Embryonic facial prominence (tissue), 1 donor: ENCODE results near the gene TRAF3IP1.

ENCODE experiments used
- DNase-seq: peaks from one replicate; pipeline ENCODE4 v3.0.0-alpha.2; 2016; ENCODE audit errors: extremely low spot score

Gene TRAF3IP1

GRCh38 chr2:238287737-238288649 is 32.3 kb upstream of the TRAF3IP1 start, which contains the start of gene PER2:
Gene PER2, minus strand, starts transcription at chr2:238288610. Its CDS starts 10,674 bp downstream, at chr2:238277936.
- peak; percentile 79 for DNase-seq

DNA sequence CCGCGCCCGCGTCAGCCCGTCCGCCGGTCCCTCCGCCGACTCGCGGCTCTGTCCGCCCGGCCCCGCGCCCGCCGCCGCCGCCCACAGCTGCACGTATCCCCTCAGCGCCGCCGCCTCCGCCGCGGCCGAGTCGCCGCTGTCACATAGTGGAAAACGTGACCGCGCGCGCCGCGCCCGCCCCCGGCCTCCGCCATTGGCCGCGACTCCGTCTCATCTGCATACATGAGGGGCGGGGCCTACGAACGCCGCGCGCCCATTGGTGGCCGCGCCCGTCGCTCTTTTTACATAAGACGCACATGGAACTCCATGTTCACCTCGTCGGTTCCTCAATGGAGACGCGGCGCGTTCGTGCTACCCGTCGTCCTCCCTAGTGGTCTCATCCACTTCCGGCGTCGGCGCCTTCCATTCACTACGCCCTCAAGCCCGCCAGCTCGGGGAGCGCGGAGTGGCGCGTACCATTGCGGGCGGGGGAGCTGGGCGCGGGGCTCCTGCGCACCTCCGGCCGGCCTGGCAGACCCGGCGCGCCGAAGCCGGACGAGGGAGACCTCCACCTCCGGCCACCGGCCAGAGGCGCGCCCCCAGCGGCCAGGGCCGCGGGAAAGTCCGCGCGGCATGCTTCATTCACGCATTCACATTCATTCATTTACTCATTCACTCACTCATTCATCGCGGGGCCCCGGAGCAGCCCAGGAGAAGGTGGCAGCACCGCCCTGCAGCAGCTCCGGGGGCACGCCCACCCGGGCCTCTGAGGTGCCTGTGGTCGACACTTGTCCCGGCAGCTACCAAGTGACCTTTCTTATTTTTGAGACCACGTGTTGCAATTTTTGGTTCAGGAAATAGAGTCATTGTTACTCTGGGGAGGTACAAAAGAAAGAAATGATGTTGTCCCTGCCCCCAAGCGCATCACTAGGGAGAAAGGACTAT is 31.4 kb upstream of the TRAF3IP1 start:
- peak; percentile 97 for DNase-seq

DNA sequence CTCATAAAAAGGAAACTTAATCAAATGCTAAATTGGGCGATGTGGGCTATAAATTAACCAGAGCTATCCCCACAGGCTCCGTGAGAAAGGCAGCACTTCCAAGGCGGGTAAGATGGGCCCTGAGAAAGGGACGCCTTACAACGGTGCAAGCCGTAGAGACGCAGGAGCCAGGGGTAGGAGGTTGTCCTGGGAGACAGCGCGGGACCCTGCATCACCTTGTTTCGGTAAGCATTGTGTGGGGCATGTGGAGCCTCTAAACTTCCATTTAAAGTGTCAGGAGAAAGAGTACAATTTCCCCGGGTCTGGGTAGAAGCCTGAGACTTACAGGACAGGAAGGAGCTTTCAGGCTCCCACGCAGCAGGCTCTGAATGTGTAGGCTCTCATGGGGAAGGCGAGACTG is 30.7 kb upstream of the TRAF3IP1 start:
- DNase-seq: no peak

DNA sequence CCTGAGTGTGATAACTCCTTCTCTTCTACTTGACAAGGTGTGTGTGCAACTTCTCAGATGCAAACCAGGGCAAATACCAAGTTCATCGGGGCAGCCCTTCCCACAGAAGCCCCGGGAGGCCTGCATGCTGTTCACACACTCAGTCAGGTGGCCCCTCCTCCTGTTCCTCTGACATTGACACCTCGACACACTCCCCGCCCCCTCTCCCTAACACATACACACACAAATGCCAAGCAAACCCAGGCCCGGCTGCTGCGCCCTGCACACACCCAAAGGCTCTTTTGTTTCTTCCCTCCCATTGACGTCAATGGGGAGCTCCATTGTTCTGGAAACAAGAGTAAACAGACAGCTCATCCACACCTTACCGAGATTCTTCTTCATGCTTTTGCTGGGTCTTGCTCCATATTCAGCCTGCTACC is 30.2 kb upstream of the TRAF3IP1 start:
- DNase-seq: peak; percentile 54

DNA sequence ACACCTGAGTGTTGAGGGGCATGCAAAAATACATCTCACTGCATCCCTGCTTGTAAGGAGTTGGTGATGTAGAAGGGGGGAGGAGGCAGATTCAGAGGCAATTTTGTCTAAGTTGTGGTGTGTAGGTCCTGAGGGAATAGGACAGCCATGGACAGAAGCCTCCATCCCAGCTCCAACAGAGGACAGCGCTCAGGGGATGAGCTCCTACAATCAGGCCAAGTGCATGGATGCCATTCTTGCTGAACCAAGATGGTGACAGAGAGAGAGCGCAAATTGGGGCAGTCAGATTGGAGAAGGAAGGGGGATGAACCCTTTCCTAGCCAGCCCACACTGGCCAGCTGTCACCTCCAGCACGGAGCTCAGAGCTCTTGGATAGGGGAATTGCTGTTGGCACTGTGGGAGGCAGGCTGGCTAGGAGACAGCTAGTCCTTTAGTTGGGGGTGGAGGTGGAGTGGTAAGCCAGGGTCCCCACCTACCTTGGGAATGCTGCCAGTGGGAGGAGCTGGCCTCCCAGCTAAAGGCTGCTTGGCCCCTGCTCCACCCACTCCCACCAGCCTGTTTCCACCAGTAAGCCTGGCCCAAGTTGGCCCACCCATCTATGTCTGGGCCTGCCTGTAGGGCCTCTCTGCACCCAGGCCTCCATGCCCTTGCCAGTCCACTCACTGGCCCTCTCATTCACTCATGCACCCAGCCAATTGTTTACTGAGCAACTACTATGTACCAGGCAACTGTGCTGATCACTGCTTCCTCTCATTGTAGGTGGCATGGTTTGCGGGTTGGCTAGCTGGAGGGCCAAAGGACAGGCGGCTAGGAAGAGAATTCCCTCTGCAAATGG is 29.4 kb upstream of the TRAF3IP1 start:
- DNase-seq: no peak

- no peak for DNase-seq
These were observed 28.6 kb upstream of the TRAF3IP1 start for GRCh38 chr2:238291550-238292281.

DNA sequence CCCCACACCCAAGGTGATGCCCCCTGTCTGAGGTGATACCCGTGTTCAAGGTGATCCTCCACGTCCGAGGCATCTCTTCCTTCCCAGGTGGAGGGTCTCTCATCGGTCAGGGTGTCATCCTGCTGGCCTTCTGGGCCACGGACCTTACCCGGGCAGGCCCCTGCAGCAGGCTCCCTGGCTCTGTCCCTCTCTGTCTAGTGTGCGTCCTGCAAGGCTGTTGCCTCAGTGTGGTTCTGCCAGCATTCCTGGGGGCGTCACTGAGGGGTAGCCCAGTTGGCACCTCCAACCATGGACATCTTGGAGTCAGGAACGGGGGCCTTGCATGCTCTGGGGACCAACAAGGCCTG is 26.3 kb upstream of the TRAF3IP1 start:
- no peak for DNase-seq

DNA sequence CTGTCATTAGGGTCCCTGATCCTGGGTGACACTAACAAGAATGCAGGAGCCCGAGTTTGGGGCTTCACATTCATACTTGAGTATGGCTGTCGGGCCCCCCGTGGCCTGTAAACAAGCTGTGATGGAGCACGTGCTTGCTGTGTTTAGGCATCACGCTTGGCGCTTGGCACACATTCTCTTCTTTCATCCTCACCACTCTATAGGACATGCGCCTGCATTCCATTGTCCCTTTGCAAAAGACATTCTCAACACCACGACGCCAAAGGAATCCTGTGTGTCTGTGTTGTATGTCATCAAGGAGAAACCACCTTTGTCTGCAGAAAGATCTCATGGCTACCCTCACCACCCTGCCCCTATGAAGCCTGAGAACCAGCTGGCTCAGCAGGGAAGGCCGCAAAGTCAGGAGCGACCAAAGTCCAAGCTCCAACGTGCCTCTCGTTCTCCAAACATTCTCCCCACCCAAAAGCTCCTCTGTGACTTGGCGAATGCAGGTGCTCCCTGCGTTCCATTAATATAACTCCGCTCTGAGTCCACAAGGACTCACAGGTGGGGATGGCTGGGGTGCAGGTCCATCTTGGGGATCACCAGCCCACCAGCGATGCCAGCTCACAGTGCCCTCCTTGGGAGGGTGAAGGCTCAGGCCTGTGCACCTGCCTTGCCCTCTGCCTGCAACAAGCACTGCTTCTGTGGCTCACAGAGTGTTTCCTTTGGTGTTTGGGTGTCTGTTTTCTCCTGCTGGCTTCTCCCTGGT is 25.8 kb upstream of the TRAF3IP1 start:
- DNase-seq: no peak

DNA sequence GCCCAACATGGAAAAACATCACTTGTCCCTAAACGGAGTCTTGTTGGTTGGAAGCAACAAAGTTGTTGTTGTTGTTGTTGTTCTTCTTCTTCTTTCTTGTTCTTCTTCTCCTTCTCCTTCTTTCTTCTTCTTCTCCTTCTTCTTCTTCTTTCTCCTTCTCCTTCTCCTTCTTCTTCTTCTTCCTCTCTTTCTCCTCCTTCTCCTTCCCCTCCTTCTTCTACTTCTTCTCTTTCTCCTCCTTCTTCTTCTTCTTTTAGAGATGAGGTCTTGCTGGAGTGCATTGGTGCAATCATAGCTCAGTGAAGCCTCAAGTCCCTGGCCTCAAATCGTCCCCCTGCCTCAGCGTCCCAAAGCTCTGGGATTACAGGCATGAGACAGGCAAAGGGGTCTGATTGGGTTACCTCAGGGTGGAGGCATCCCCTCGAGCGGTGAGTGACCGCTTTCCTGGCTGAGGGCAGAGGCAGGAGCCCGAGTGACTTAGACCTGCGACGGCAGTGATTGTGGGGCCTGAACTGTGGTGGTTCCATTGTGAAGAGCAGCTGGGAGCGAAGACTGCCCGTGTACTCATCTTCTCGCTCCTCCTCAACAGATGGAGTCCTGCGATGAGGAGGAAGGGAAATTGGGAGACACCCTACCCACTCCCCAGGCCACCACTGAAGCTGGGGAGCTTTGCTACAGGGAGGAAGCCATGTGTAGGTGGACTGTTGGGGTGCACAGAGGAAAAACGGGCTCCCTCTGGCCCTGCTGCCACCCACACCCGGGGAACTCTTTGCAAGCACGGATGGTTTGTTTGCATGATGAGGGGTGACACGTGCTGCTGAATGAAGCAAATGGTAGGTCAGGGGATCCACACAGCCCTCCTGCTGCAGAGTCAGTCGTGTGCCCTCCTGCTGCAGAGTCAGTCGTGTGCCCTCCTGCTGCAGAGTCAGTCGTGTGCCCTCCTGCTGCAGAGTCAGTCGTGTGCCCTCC is 24.9 kb upstream of the TRAF3IP1 start:
- DNase-seq: no peak

DNA sequence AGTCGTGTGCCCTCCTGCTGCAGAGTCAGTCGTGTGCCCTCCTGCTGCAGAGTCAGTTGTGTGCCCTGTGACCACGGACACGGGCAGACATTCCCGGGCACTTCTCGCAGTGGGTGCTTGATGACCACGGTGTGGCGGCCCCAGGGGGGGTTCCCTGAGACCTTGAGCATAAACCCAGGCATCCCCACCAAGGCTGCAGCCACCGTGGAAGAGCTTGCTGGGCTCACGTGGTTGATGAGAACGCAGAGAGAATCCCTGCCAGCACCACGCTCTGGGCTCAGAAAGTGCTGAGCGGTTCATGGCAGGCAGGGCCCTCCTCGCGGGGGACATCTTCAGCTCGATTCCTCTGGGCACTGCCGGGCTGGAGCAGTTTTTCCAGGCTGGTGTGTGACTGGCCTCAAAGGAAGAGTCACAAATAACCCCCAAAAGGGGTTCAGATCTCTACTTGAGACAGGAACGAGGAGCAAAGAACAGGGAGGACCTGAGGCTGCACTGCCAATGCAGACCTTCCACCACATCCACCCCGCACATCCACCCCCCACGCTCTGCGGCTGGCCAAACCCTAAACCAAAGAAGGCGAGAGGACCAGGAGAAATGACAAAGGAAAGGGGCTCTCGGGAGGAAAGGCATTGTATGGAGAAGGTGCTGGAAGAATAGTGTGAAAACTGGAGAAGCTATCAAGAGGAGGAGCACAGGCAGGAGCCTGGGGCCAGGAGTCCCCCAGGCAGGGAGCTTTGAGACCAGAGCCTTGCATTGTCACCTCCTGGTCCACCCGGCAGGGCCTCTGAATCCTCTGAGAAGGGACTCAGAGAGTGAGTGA is 23.5 kb upstream of the TRAF3IP1 start:
- no peak for DNase-seq

- DNase-seq: no peak
These were observed 20.5 kb upstream of the TRAF3IP1 start for GRCh38 chr2:238299803-238300202.

DNA sequence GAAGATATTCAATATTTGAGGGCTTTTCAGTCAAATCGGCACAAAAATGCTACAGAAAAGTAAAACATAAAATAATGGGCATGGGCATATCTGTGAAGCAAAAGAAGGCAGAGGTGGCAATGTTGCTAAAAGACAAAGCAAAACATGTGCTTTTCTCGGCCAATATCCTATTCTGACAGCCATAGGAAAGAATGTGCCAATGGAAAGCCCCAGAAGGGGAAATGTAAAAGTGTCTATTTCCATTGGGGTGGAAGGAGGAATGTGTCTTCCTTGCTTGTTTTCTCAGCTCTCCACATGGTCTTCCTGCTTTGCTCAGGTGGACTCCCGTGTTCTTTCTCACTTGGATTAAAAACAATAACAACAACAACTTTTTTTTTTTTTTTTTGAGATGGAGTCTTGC is 18.2 kb upstream of the TRAF3IP1 start:
- DNase-seq: no peak

- DNase-seq: no peak
These were observed 17.6 kb upstream of the TRAF3IP1 start for GRCh38 chr2:238302751-238303150.

GRCh38 chr2:238304116-238304515 is 16.2 kb upstream of the TRAF3IP1 start:
- no peak for DNase-seq

- DNase-seq: no peak
These were observed 15.0 kb upstream of the TRAF3IP1 start for GRCh38 chr2:238305092-238305862.

DNA sequence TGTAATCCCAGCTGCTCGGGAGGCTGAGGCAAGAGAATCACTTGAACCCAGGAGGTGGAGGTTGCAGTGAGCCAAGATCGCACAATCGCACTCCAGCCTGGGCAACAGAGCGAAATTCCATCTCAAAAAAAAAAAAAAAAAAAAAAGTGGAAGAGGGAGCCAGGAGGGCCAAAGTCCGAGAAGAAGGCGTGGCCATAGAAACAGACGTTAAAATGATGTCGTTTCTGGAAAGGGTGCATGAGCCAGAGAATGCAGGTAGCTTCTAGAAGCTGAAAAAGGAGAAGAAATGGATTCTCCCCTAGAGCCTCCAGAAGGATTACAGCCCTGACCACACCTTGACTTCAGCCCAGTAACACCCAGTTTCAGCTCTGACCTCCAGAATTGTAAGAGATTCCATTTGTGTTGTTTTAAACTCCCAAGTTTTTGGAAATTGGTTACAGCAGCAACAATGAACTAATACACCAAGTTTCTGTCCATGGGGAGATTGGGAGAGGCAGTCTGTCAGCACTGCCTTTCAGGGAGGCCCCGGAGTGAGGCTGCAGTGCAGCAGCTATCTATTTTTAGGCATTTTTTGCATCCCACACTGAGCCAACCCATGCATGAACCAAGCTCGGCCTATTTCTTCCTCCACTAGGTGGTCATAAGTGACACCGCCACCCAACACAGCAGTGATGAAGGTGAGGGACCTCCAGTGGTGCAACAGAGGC is 14.2 kb upstream of the TRAF3IP1 start:
- no peak for DNase-seq

GRCh38 chr2:238306672-238306998 is 13.7 kb upstream of the TRAF3IP1 start:
- no peak for DNase-seq
